Smooth muscle cell (in vitro differentiated cells): ENCODE measurements around the gene MOV10L1. TPM values are rescaled to one million over a fixed set of nuclear protein-coding genes. Genes with fewer than 3 reads are reported as not detected.
"Not testable (repeated sequence)": the region's sequence is repeated elsewhere in the genome, so short reads cannot be mapped to it uniquely, and the experiment has no call there.

Experiments used
- DNase-seq: peaks from one replicate; lab custom pipeline; 2025; ENCODE audit not compliant: unreplicated experiment; lab: John Stamatoyannopoulos, UW
- H2AFZ ChIP-seq: fragments of 200-600 bp; sonication (generic); 2 replicates; pipeline ENCODE4 v1.6.0; 2016; ENCODE audit warnings: antibody characterized with exemption, low read depth, mild to moderate bottlenecking
- H3F3A ChIP-seq: fragments of 200-600 bp; sonication (generic); 2 replicates; pipeline ENCODE4 v1.6.0; 2017; ENCODE audit warnings: antibody characterized with exemption, low read depth
- H3K27ac ChIP-seq: fragments of 200-600 bp; sonication (generic); 2 replicates; pipeline ENCODE4 v1.5.1; 2016; ENCODE audit warnings: low read depth, mild to moderate bottlenecking
- H3K27me3 ChIP-seq: fragments of 200-600 bp; sonication (generic); 2 replicates; pipeline ENCODE4 v1.6.1; 2016; ENCODE audit warnings: low read depth, mild to moderate bottlenecking
- H3K36me3 ChIP-seq: fragments of 200-600 bp; sonication (generic); 2 replicates; pipeline ENCODE4 v1.5.1; 2016; ENCODE audit warnings: low read depth
- H3K4me1 ChIP-seq: fragments of 200-600 bp; sonication (generic); 2 replicates; pipeline ENCODE4 v1.5.1; 2016; ENCODE audit warnings: low read depth
- H3K4me2 ChIP-seq: fragments of 200-600 bp; sonication (generic); 2 replicates; pipeline ENCODE4 v1.6.0; 2016; ENCODE audit warnings: mild to moderate bottlenecking
- H3K4me3 ChIP-seq: fragments of 200-600 bp; sonication (generic); 2 replicates; pipeline ENCODE4 v1.5.1; 2016; ENCODE audit warnings: mild to moderate bottlenecking
- H3K79me2 ChIP-seq: fragments of 200-600 bp; sonication (generic); 2 replicates; pipeline ENCODE4 v1.6.0; 2016; ENCODE audit warnings: low read depth, mild to moderate bottlenecking
- H3K9ac ChIP-seq: fragments of 200-600 bp; sonication (generic); 2 replicates; pipeline ENCODE4 v1.6.0; 2016; ENCODE audit warnings: low read depth
- H3K9me3 ChIP-seq: fragments of 200-600 bp; sonication (generic); replicated peaks from 2 replicates; pipeline ENCODE4 v1.5.1; 2016; ENCODE audit warnings: low read depth
- H4K20me1 ChIP-seq: fragments of 200-600 bp; sonication (generic); 2 replicates; pipeline ENCODE4 v1.6.0; 2016; ENCODE audit warnings: low read depth
- WGBS: methylation state at CpG from one replicate; pipeline ENCODE4 v1.1.7; 2016; ENCODE audit warnings: low lambda C conversion rate; 5-methylcytosine and 5-hydroxymethylcytosine counted together
- polyA plus RNA-seq: library from polyadenylated mRNA; unstranded; fragments of >200 nt; fragmentation: Nextera tagmentation; extraction: Ambion mirVana; gene quantifications from 2 replicates; pipeline ENCODE4 v1.2.1, GENCODE V29; 2016
- total RNA-seq: library from RNA; depleted of rRNA; stranded (reverse); fragments of >200 nt; gene quantifications from 2 replicates; pipeline ENCODE4 v1.2.3, GENCODE V29; 2014
- TF ChIP-seq, protein P1 (sequence below): fragments of 200-600 bp; sonication (generic); IDR thresholded peaks from 2 replicates; pipeline ENCODE4 v1.5.1; 2017; ENCODE audit warnings: borderline replicate concordance, mild to moderate bottlenecking, antibody characterized with exemption; ENCODE audit not compliant: insufficient read depth, poor library complexity, severe bottlenecking

MOV10L1 gene
- total and polyA plus RNA-seq, 2 experiments from 2014 or later, result 0.10 to 0.85 TPM

DNA sequence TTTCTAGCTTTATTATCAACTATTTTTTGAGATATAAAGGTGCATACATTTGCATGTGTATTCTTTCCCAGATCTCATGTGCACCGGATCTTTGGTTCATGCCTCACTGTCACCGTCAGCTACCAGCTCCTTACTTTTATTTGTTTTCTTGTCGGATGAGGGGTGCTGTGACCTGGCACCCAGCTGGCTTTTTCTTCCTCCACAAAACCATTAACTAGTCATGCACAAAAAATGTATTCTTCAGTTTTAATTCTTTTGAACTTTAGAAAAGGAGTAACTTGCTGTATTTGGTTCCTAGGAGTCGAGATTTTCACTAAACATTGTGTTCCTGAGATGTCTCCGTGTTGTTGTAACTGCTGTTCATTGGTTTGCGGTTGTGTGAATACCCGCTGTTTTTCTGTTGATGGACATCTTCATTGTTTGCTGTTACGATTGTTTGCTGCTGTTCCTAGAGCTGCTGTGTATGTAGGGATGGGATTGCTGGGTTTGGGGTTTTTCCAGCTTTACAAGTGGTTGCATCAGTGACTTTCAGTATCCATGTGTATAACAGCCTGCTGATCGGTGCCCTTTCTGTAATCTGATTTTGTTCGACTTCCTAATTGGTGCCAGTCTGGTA lies 39.4 kb downstream of the MOV10L1 start:
- WGBS, result 54% methylated on average over 10 of the region's 10 CpGs

GRCh38 chr22:50131894-50132293 lies 42.1 kb downstream of the MOV10L1 start:
- no peaks in the 10 kb centered on the region for H4K20me1 ChIP-seq
- no peaks in the 10 kb centered on the region for H3K36me3 ChIP-seq
- TF ChIP-seq, protein P1, sequence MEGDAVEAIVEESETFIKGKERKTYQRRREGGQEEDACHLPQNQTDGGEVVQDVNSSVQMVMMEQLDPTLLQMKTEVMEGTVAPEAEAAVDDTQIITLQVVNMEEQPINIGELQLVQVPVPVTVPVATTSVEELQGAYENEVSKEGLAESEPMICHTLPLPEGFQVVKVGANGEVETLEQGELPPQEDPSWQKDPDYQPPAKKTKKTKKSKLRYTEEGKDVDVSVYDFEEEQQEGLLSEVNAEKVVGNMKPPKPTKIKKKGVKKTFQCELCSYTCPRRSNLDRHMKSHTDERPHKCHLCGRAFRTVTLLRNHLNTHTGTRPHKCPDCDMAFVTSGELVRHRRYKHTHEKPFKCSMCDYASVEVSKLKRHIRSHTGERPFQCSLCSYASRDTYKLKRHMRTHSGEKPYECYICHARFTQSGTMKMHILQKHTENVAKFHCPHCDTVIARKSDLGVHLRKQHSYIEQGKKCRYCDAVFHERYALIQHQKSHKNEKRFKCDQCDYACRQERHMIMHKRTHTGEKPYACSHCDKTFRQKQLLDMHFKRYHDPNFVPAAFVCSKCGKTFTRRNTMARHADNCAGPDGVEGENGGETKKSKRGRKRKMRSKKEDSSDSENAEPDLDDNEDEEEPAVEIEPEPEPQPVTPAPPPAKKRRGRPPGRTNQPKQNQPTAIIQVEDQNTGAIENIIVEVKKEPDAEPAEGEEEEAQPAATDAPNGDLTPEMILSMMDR, result no peak
- no peak overlapping the region for H3K9ac ChIP-seq
- 94% methylated on average over 4 of the region's 4 CpGs for WGBS
- no peaks in the 10 kb centered on the region for H3F3A ChIP-seq
- H3K27me3 ChIP-seq, result no peaks in the 10 kb centered on the region
- no peak overlapping the region for H3K4me3 ChIP-seq
- H3K27ac ChIP-seq, result no peak overlapping the region
- no peaks in the 10 kb centered on the region for H3K4me1 ChIP-seq
- no peak overlapping the region for H2AFZ ChIP-seq
- no peaks in the 10 kb centered on the region for H3K9me3 ChIP-seq
- H3K79me2 ChIP-seq, result no peaks in the 10 kb centered on the region
- DNase-seq, result no peak
- no peak overlapping the region for H3K4me2 ChIP-seq

More for the DNA sequence above, 39.4 kb downstream of the MOV10L1 start:
- TF ChIP-seq, protein P1, result no peak
- Histone ChIP-seq H3K4me1 (no peaks in the 10 kb centered on the region), H3K9me3 (no peaks in the 10 kb centered on the region), H3K9ac (no peak overlapping the region), H3K79me2 (no peaks in the 10 kb centered on the region), H3K27me3 (no peaks in the 10 kb centered on the region), H3K36me3 (no peaks in the 10 kb centered on the region), H3K27ac (peak overlapping the region; percentile 71), H4K20me1 (no peaks in the 10 kb centered on the region), H3K4me2 (peak overlapping the region; percentile 56), H2AFZ (no peak overlapping the region), H3K4me3 (no peak overlapping the region), H3F3A (no peaks in the 10 kb centered on the region)
- no peak for DNase-seq

DNA sequence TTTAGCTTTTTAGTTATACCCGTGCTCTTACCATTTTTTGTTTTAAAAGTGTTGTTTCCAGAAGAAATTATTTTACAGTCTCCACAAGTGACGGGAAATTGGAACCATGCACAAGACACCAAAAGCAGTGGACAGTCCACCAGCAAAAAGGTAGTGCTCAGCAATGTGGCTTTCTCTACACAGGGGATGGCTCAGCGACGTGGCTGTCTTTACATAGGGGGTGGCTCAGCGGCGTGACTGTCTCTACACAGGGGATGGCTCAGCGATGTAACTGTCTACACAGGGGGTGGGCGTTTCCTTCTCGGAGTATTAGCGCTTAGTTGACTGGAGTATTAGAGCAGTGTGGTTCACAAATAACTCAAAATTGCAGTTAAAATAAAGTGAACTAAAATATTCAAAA lies 44.7 kb downstream of the MOV10L1 start:
- 75% methylated on average over 10 of the region's 10 CpGs for WGBS
- Histone ChIP-seq H3K9ac (no peak overlapping the region), H3K4me3 (no peak overlapping the region), H3K27ac (no peak overlapping the region), H3K79me2 (no peaks in the 10 kb centered on the region), H3K36me3 (no peaks in the 10 kb centered on the region), H4K20me1 (no peaks in the 10 kb centered on the region), H3K9me3 (no peaks in the 10 kb centered on the region), H3F3A (no peaks in the 10 kb centered on the region), H3K4me1 (no peaks in the 10 kb centered on the region), H2AFZ (no peak overlapping the region), H3K27me3 (no peaks in the 10 kb centered on the region), H3K4me2 (no peak overlapping the region)
- no peak for DNase-seq
- TF ChIP-seq, protein P1, result no peak

- no peak for DNase-seq
- no peaks in the 10 kb centered on the region for H3K36me3 ChIP-seq
- no peaks in the 10 kb centered on the region for H3K79me2 ChIP-seq
These were observed 46.8 kb downstream of the MOV10L1 start for GRCh38 chr22:50136581-50137015.

GRCh38 chr22:50137277-50137676 lies 47.5 kb downstream of the MOV10L1 start:
- not testable (repeated sequence) for H3K36me3 ChIP-seq, H3K4me1 ChIP-seq, H2AFZ ChIP-seq, H3K27me3 ChIP-seq, H3K9ac ChIP-seq, H3K4me3 ChIP-seq, H3K27ac ChIP-seq, H3K9me3 ChIP-seq, DNase-seq, H4K20me1 ChIP-seq, H3F3A ChIP-seq, H3K4me2 ChIP-seq, H3K79me2 ChIP-seq
- 96% methylated on average over 9 of the region's 9 CpGs for WGBS

More at GRCh38 chr22:50136581-50137015, 46.8 kb downstream of the MOV10L1 start:
- Histone ChIP-seq H2AFZ (no peak overlapping the region), H3K27ac (no peak overlapping the region), H3K4me3 (no peak overlapping the region), H3K27me3 (no peaks in the 10 kb centered on the region), H3K9ac (no peak overlapping the region), H4K20me1 (no peaks in the 10 kb centered on the region), H3K4me2 (no peak overlapping the region), H3K9me3 (no peaks in the 10 kb centered on the region), H3K4me1 (no peaks in the 10 kb centered on the region), H3F3A (no peaks in the 10 kb centered on the region)
- WGBS, result 54% methylated on average over 5 of the region's 5 CpGs
- TF ChIP-seq, protein P1, result no peak
